ENCODE data around the gene BDKRB1. TPM values are rescaled to one million over a fixed set of nuclear protein-coding genes. Genes with fewer than 3 reads are reported as not detected.

BDKRB1 gene
- total RNA-seq, 1 donor from 2014 or later: not detected

Other genes with a start within 250 kb of the BDKRB1 start
- gene C14orf132, start 216.8 kb upstream of the BDKRB1 start, total RNA-seq: 5.9 and 6.0 TPM in 2 replicates
- gene BDKRB2, start 51.4 kb upstream of the BDKRB1 start, total RNA-seq: 1.7 and 4.1 TPM in 2 replicates
- 13.9 and 14.0 TPM in 2 replicates for gene ATG2B, start 107.1 kb downstream of the BDKRB1 start, total RNA-seq
- 21.0 and 25.4 TPM in 2 replicates for gene GSKIP, start 107.3 kb downstream of the BDKRB1 start, total RNA-seq
- 0.34 and 0.88 TPM in 2 replicates for gene AK7, start 135.9 kb downstream of the BDKRB1 start, total RNA-seq
- gene PAPOLA, start 246.2 kb downstream of the BDKRB1 start, total RNA-seq: 89.2 and 127 TPM in 2 replicates

All from glomerular endothelial cell (primary cell).